ENCODE measurements around the gene ACVRL1.

ACVRL1 gene

GRCh38 chr12:51900323-51900889 lies 6.9 kb upstream of the ACVRL1 start:
- H3K36me3 ChIP-seq (ENCODE audit: control insufficient read depth, low read length): no peaks in the 10 kb centered on the region
- no peaks in the 10 kb centered on the region for H3K79me2 ChIP-seq (ENCODE audit: control insufficient read depth, low read length)
- no peaks in the 10 kb centered on the region for H3K9me3 ChIP-seq (ENCODE audit: control insufficient read depth, insufficient read depth, low read length)
- no peak overlapping the region for H3K27ac ChIP-seq (ENCODE audit: low read depth, low read length)
- H3K4me3 ChIP-seq (ENCODE audit: low read length): no peak overlapping the region
- no peaks in the 10 kb centered on the region for H3K4me1 ChIP-seq (ENCODE audit: control insufficient read depth, low read length)
- H3K9me2 ChIP-seq (replicated peaks; ENCODE audit: control insufficient read depth, low read length): no peaks in the 10 kb centered on the region
- H3K27me3 ChIP-seq (ENCODE audit: control insufficient read depth, low read length): peaks cover 10% of the 10 kb centered on the region
- H3K4me2 ChIP-seq (ENCODE audit: low read length): no peak overlapping the region
- H3F3A ChIP-seq (ENCODE audit: control insufficient read depth, insufficient read depth): no peaks in the 10 kb centered on the region
- TF ChIP-seq CTCF (IDR thresholded peaks at IDR 0.05; ENCODE audit: low read depth, low read length, poor library complexity, severe bottlenecking) (no peak), EZH2phosphoT487 (IDR thresholded peaks at IDR 0.05; ENCODE audit: borderline replicate concordance, low read length) (no peak)
- no peaks in the 10 kb centered on the region for H4K20me1 ChIP-seq (ENCODE audit: control insufficient read depth, insufficient read depth, low read depth, low read length)

- no peak overlapping the region for H3K4me3 ChIP-seq (ENCODE audit: low read length)
- no peaks in the 10 kb centered on the region for H3F3A ChIP-seq (ENCODE audit: control insufficient read depth, insufficient read depth)
- H3K4me1 ChIP-seq (ENCODE audit: control insufficient read depth, low read length): no peaks in the 10 kb centered on the region
- H3K79me2 ChIP-seq (ENCODE audit: control insufficient read depth, low read length): no peaks in the 10 kb centered on the region
- no peaks in the 10 kb centered on the region for H3K9me3 ChIP-seq (ENCODE audit: control insufficient read depth, insufficient read depth, low read length)
- no peaks in the 10 kb centered on the region for H3K9me2 ChIP-seq (replicated peaks; ENCODE audit: control insufficient read depth, low read length)
- H4K20me1 ChIP-seq (ENCODE audit: control insufficient read depth, insufficient read depth, low read depth, low read length): no peaks in the 10 kb centered on the region
- peaks cover 9% of the 10 kb centered on the region for H3K27me3 ChIP-seq (ENCODE audit: control insufficient read depth, low read length)
- H3K4me2 ChIP-seq (ENCODE audit: low read length): no peak overlapping the region
- H3K27ac ChIP-seq (ENCODE audit: low read depth, low read length): no peak overlapping the region
- TF ChIP-seq CTCF (IDR thresholded peaks at IDR 0.05; ENCODE audit: low read depth, low read length, poor library complexity, severe bottlenecking) (no peak), EZH2phosphoT487 (IDR thresholded peaks at IDR 0.05; ENCODE audit: borderline replicate concordance, low read length) (no peak)
- no peaks in the 10 kb centered on the region for H3K36me3 ChIP-seq (ENCODE audit: control insufficient read depth, low read length)
Measured at GRCh38 chr12:51901121-51901817, 6.0 kb upstream of the ACVRL1 start.

GRCh38 chr12:51901881-51902280 lies 5.4 kb upstream of the ACVRL1 start:
- Histone ChIP-seq H3K27me3 (ENCODE audit: control insufficient read depth, low read length) (peaks cover 6% of the 10 kb centered on the region), H3K4me1 (ENCODE audit: control insufficient read depth, low read length) (no peaks in the 10 kb centered on the region), H3K9me3 (ENCODE audit: control insufficient read depth, insufficient read depth, low read length) (no peaks in the 10 kb centered on the region), H4K20me1 (ENCODE audit: control insufficient read depth, insufficient read depth, low read depth, low read length) (no peaks in the 10 kb centered on the region), H3K79me2 (ENCODE audit: control insufficient read depth, low read length) (no peaks in the 10 kb centered on the region), H3K4me3 (ENCODE audit: low read length) (no peak overlapping the region), H3K4me2 (ENCODE audit: low read length) (no peak overlapping the region), H3F3A (ENCODE audit: control insufficient read depth, insufficient read depth) (no peaks in the 10 kb centered on the region), H3K9me2 (replicated peaks; ENCODE audit: control insufficient read depth, low read length) (no peaks in the 10 kb centered on the region), H3K36me3 (ENCODE audit: control insufficient read depth, low read length) (no peaks in the 10 kb centered on the region), H3K27ac (ENCODE audit: low read depth, low read length) (no peak overlapping the region)
- TF ChIP-seq EZH2phosphoT487 (IDR thresholded peaks at IDR 0.05; ENCODE audit: borderline replicate concordance, low read length): no peak
- TF ChIP-seq CTCF (IDR thresholded peaks at IDR 0.05; ENCODE audit: low read depth, low read length, poor library complexity, severe bottlenecking): no peak
